Astrocyte (in vitro differentiated cells and primary cell): ENCODE measurements around the gene OASL.

ENCODE experiments used
- EZH2 ChIP-seq: IDR thresholded peaks from 2 replicates; pipeline ENCODE4 v1.6.1; 2012; ENCODE audit warnings: mild to moderate bottlenecking, low read length, inconsistent platforms; ENCODE audit not compliant: insufficient read depth
- TF ChIP-seq, protein P1 (sequence below): IDR thresholded peaks from 2 replicates; pipeline ENCODE4 v1.5.1; 2011; ENCODE audit warnings: low read depth, mild to moderate bottlenecking, inconsistent platforms, low read length, moderate library complexity; ENCODE audit not compliant: insufficient read depth

GRCh38 chr12:120998435-120998834, 40.6 kb downstream of the OASL start:
- TF ChIP-seq, protein P1, sequence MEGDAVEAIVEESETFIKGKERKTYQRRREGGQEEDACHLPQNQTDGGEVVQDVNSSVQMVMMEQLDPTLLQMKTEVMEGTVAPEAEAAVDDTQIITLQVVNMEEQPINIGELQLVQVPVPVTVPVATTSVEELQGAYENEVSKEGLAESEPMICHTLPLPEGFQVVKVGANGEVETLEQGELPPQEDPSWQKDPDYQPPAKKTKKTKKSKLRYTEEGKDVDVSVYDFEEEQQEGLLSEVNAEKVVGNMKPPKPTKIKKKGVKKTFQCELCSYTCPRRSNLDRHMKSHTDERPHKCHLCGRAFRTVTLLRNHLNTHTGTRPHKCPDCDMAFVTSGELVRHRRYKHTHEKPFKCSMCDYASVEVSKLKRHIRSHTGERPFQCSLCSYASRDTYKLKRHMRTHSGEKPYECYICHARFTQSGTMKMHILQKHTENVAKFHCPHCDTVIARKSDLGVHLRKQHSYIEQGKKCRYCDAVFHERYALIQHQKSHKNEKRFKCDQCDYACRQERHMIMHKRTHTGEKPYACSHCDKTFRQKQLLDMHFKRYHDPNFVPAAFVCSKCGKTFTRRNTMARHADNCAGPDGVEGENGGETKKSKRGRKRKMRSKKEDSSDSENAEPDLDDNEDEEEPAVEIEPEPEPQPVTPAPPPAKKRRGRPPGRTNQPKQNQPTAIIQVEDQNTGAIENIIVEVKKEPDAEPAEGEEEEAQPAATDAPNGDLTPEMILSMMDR, result no peak
- no peak for TF ChIP-seq EZH2
